ENCODE measurements around the gene FAHD1.

DNA sequence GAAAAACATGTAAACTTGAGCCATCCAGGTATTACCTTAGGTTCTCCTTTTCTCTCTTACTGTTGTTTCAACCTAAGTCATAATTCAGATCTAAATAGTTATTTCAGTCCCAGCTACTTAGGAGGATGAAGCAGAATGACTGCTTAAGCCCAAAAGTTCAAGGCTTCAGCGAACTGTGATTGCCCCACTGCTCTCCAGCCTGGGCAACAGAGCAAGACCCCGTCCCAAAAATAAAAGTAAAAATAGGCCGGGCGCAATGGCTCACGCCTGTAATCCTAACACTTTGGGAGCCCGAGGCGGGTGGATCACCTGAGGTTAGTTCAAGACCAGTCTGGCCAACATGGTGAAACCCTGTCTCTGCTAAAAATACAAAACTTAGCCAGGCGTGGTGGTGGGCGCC lies 35.4 kb downstream of the FAHD1 start:
- TF ChIP-seq, protein P1, sequence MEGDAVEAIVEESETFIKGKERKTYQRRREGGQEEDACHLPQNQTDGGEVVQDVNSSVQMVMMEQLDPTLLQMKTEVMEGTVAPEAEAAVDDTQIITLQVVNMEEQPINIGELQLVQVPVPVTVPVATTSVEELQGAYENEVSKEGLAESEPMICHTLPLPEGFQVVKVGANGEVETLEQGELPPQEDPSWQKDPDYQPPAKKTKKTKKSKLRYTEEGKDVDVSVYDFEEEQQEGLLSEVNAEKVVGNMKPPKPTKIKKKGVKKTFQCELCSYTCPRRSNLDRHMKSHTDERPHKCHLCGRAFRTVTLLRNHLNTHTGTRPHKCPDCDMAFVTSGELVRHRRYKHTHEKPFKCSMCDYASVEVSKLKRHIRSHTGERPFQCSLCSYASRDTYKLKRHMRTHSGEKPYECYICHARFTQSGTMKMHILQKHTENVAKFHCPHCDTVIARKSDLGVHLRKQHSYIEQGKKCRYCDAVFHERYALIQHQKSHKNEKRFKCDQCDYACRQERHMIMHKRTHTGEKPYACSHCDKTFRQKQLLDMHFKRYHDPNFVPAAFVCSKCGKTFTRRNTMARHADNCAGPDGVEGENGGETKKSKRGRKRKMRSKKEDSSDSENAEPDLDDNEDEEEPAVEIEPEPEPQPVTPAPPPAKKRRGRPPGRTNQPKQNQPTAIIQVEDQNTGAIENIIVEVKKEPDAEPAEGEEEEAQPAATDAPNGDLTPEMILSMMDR (IDR thresholded peaks at IDR 0.05), result no peak
- TF ChIP-seq POLR2A (IDR thresholded peaks at IDR 0.05), result no peak
